ENCODE measurements around the gene DHX30. TPM values are rescaled to one million over a fixed set of nuclear protein-coding genes. Genes with fewer than 3 reads are reported as not detected.
A peak's percentile ranks its signal among the peaks of the same experiment; 100 is the strongest.

DHX30 gene
- total RNA-seq, 1 donor from 2014 or later: 154 TPM

DNA sequence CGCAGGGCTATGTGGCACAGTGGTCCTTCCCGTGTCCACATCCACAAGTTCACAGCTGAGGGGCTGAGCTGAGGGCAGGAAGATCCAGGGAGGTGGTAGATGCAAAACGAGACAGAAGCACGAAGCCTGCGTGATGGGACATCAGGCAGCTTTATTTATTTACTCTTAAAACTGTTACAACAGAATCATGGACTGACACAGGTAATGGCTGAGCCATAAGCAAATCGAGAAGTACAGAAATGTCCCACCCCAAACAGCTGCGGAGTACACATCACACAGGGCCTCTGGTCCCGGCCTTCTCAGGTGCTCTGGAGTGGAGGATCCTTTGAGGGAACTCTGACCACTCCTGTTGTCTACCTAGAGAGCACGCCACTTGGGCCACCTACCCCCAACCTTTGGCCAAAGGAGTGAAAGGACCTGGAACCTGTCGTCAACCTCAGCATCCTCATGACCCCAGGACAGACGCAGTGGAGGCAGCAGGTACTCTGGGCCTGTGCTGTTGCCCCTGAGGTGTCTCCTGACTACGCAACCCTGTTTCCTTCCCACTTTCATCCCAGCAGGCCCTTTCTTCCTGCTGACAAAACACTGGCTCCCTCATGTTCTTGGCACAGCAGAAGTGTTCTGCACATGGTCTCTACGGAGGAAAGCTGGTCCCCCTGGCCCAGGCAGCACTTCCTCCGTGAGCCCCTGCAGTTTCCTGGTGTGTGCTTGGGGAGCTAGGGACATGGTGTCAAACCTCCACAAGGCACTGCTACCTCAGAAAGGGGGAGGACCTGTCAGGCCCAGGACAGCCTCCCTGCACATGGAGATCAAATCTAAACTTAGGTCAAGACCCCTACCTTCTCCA is 47.8 kb downstream of the DHX30 start:
- H3K9me3 Mint-ChIP-seq: no peaks in the 10 kb centered on the region
- intact Hi-C loops (cut with micrococcal nuclease): no loop called here
- peak overlapping the region; percentile 16 for H3K27ac Mint-ChIP-seq
- no peaks in the 10 kb centered on the region for H3K4me1 Mint-ChIP-seq (ENCODE audit: low read depth)
- no peak for DNase-seq (ENCODE audit: low spot score)
- H3K27me3 Mint-ChIP-seq (ENCODE audit: insufficient read depth): no peaks in the 10 kb centered on the region
- H3K4me3 Mint-ChIP-seq: no peak overlapping the region
- H3K36me3 Mint-ChIP-seq (ENCODE audit: low read depth): peaks cover 16% of the 10 kb centered on the region

DNA sequence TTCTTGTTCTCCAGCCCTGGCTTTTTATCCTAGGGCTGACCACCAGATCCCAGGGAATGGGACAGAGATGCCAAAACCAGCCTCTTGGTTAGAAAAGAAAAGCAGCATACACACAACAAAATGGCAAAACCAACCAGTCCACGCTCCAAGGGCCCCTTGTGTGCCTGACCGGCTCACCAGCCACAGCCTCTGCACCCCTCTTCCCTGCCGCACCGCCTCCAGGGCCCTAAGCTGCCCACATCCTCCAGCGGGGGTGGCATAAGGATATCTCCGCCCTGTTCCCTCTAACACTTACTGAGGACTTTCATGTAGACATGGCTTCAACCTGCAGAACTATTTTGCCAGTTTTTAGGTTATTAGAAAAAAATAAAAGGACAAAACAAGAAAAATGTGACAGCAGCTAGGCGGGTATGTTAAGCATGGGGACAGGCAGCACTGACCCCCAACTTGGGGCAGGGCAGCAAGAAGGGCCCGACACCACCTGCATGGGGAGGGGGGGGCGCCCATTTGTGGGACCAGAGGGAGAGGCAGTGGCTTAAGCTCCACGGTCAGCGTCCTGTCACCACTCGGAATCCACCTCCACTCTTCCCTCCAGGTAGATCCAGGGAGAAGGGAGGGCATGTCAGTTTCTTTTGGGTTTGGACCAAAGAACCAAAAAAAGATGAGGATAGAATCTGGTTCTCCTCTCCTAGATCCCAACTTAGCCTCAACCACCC is 49.1 kb downstream of the DHX30 start:
- Mint-ChIP-seq H3K9me3 (no peaks in the 10 kb centered on the region), H3K4me1 (ENCODE audit: low read depth) (no peaks in the 10 kb centered on the region), H3K36me3 (ENCODE audit: low read depth) (peaks cover 14% of the 10 kb centered on the region), H3K27ac (no peak overlapping the region), H3K4me3 (no peak overlapping the region), H3K27me3 (ENCODE audit: insufficient read depth) (no peaks in the 10 kb centered on the region)
- intact Hi-C loops (cut with micrococcal nuclease): no loop called here
- DNase-seq (ENCODE audit: low spot score): no peak

DNA sequence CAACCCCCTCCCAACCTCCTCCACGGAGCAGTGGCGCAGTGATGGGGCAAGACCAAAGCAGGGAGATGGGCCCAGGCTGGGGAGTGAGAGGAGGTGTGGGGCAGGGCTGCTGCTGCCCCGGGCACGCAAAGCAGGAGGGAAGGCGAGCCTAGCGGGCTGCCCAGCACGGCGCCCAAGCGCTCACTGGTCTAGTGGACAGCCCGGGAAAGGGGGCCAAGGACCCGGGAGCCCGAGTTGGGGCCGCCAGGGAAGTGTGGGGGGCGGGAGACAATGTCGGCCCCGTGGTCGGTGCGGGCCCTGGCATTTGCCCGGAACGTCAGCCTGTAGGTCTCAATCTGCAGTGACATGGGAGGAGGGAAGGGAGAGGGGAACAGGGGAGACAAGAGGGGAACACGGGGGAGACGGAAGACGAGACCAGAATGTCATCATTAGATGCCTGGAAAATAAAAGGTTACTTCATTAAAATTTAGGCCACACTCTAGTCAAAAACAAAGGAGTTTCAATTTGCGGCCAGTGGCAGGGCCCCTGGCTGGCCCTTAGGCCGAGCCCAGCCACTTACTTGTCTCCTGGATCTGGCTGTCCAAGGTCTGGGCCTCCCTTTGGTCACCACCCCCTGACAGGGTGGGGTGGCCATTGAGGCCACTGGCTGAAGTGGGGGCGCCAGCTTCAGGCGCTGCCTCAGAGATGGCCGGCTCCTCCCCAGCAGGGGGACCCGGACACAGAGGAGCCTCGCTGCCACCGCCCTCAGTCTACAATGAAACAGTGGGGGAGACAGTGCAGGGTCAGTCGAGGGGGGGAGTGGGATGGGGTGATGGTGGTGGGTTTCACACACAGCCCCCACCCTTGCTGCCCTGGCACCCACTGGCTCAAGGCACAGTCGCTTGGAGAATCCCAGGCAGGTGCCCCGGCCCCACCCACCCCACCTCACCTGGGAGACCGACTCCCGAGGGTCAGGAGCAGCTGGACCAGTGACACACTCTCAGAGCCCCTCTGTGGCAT is 50.0 kb downstream of the DHX30 start:
- Mint-ChIP-seq H3K4me3 (no peak overlapping the region), H3K4me1 (ENCODE audit: low read depth) (no peaks in the 10 kb centered on the region), H3K36me3 (ENCODE audit: low read depth) (peaks cover 12% of the 10 kb centered on the region), H3K27me3 (ENCODE audit: insufficient read depth) (no peaks in the 10 kb centered on the region), H3K27ac (no peak overlapping the region), H3K9me3 (no peaks in the 10 kb centered on the region)
- no peak for DNase-seq (ENCODE audit: low spot score)
- intact Hi-C loops (cut with micrococcal nuclease): no loop called here

DNA sequence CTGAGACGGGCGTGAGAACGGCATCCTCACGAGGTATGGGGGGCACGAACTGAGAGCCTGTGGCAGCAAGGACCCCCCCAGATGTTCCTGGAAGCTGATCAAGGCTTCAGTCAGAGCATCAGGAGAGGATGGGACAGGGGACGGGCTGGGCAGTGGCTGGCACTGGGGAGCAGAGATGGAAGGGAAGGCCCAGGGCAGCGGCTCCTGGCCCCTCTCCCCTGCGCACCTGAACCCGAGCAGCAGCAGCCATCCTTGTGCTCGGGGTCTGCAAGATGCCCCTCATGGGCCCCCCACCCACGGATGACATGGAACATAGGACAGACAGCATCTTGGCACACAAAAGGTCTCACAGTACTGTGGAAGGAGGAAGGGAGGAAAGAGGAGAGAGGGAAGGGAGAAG is 51.3 kb downstream of the DHX30 start:
- intact Hi-C loops (cut with micrococcal nuclease): no loop called here
- no peaks in the 10 kb centered on the region for H3K4me1 Mint-ChIP-seq (ENCODE audit: low read depth)
- no peaks in the 10 kb centered on the region for H3K27me3 Mint-ChIP-seq (ENCODE audit: insufficient read depth)
- DNase-seq (ENCODE audit: low spot score): no peak
- H3K9me3 Mint-ChIP-seq: no peaks in the 10 kb centered on the region
- H3K4me3 Mint-ChIP-seq: no peak overlapping the region
- H3K27ac Mint-ChIP-seq: no peak overlapping the region
- H3K36me3 Mint-ChIP-seq (ENCODE audit: low read depth): peaks cover 12% of the 10 kb centered on the region

DNA sequence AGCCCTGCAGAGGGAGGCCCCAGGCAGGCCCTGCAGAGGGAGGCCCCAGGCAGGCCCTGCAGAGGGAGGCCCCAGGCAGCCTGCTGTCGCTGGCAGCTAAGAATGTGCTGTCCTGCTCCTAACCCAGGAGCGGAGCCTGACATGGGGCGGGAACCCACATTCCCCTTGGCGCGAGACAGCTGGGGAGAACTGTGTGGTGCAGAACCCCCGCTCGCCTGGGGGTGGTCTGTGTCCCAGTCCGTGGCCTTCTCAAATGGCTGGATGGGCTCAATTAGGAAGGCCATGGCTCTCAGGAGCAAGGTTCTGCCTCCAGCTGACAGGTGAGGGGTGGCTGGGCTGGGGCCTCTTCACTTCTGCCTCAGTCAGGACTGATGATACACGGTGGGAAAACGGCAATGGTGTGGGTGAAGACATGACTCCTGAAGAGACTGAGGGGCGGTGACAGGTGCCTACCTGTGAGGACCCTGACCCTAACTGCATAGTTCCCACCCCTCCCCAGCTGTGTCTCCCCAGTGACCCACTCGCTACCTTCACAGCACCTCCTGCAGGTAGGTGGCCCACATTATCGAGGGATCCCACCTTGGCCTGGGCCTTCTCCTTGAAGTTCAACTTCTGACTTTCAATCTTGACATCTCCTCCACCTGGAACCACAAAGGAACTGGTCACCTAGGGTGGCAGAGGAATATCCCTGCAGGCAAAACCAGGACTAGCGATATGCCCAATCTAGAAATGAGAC is 52.0 kb downstream of the DHX30 start:
- Mint-ChIP-seq H3K27me3 (ENCODE audit: insufficient read depth) (no peaks in the 10 kb centered on the region), H3K27ac (no peak overlapping the region), H3K36me3 (ENCODE audit: low read depth) (peaks cover 14% of the 10 kb centered on the region), H3K4me3 (no peak overlapping the region), H3K9me3 (no peaks in the 10 kb centered on the region), H3K4me1 (ENCODE audit: low read depth) (no peaks in the 10 kb centered on the region)
- DNase-seq (ENCODE audit: low spot score): no peak
- intact Hi-C loops (cut with micrococcal nuclease): no loop called here

DNA sequence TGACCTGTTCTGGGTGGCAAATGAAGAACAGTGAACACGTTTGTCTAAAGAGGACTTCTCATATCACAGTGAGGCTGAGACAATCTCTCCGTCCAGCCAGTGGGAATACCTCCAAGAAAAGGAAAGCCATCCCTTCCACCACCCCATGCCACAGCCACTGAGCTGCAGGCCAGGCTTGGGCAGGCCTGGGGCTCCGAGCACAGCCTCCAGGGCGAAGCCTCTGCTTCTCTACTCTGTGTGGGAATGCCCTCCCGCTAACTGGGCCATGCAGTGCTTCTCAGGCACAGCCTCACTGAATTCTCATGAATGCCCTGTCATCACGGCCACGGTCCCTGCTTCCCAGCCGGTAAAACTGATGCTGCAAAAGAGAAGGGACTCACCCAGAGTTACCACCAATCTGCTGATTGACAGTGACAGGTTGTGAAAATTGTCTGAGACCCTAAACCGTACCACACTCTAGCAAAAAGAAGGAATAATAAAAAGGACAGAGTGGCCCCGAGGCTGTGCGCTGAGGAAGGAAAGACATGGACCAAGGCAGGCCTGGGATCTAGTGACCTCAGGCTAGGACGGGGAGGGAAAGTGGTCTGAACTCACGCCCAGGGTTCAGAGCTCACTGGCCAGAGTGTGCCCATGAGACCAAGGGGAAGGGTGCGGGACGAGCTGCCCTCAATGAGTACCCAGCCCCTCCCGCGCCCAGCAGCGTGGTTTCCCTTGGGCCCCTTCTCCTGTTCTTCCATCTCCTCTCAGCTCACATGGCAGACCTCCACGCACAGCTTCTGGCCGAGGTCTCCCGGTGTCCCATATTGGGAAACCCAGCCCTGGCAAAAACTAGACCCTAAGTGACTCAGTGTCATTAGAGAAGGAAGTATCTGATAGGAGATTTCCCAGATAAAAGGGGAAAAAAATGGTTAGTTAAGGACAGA is 52.8 kb downstream of the DHX30 start:
- intact Hi-C loops (cut with micrococcal nuclease): no loop called here
- DNase-seq (ENCODE audit: low spot score): no peak
- Mint-ChIP-seq H3K27me3 (ENCODE audit: insufficient read depth) (no peaks in the 10 kb centered on the region), H3K36me3 (ENCODE audit: low read depth) (peaks cover 12% of the 10 kb centered on the region), H3K9me3 (no peaks in the 10 kb centered on the region), H3K4me1 (ENCODE audit: low read depth) (no peaks in the 10 kb centered on the region), H3K4me3 (no peak overlapping the region), H3K27ac (no peak overlapping the region)

DNA sequence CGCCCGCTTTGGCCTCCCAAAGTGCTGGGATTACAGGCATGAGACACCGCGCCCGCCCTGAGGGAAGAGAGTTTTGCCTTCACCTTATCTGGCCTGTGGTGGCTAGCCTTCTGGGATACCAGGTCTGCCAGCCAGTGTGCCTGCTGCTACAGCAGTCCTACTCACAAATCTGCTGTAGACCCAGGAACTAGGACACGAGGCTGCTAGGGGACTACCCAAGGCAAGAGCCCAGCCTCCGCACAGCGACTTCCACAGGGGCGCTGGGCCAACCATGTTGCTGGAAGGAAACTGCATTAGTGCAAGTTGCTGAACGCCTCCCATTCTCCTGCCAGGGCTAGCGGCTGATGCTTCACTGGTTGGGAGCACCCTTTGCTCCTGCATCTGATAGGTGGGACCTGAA is 53.7 kb downstream of the DHX30 start:
- intact Hi-C loops (cut with micrococcal nuclease): no loop called here
- Mint-ChIP-seq H3K9me3 (no peaks in the 10 kb centered on the region), H3K4me3 (no peak overlapping the region), H3K27ac (no peak overlapping the region), H3K36me3 (ENCODE audit: low read depth) (peaks cover 12% of the 10 kb centered on the region), H3K27me3 (ENCODE audit: insufficient read depth) (no peaks in the 10 kb centered on the region), H3K4me1 (ENCODE audit: low read depth) (no peaks in the 10 kb centered on the region)
- no peak for DNase-seq (ENCODE audit: low spot score)

DNA sequence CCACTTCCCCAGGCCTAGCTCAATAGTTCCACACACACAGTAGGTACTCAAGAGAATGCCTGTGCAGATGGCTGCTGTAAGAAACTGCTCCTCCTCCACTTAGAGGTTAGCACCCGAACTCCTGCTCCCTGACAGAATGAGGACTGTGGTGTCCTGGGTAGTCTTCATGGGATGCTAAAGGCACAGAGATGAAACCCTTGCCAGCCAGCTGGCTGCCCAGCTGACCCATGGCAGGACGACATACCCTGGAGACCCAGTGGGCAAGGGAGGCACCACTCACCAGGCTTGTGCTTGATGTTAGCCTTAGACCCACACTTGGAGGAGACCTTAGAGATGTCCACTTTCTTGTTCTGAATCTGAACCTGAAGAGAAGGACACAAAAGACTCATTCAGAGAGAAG is 54.2 kb downstream of the DHX30 start:
- Mint-ChIP-seq H3K27ac (no peak overlapping the region), H3K4me1 (ENCODE audit: low read depth) (no peaks in the 10 kb centered on the region), H3K9me3 (no peaks in the 10 kb centered on the region), H3K36me3 (ENCODE audit: low read depth) (peaks cover 12% of the 10 kb centered on the region), H3K4me3 (no peak overlapping the region), H3K27me3 (ENCODE audit: insufficient read depth) (no peaks in the 10 kb centered on the region)
- intact Hi-C loops (cut with micrococcal nuclease): no loop called here
- DNase-seq (ENCODE audit: low spot score): no peak

DNA sequence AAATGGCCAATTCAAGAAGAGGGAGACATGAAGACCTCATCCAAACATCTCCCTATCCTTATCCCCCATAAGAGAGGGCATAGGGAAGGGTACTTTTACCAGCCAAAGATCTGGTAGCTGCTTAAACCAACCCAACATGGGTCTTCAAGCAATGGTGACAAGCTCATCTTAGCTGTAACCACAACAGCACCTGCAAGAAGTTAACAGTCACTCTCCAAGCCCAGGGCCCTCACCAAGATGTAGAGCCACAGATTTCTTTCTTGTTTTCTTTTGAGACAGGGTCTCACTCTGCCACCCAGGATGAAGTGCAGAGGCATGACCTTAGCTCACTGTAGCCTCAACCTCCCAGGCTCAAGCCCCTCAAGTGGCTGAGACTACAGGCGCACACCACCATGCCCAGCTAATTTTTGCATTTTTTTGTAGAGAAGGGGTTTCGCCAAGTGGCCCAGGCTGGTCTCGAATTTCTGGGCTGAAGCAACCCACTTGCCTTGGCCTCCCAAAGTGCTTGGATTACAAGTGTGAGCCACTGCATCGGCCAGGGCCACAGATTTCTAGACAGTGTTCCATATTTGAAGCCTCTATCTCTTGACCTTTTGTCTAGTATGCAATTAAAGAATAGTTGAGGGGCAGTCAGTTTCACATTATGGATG is 57.1 kb downstream of the DHX30 start:
- Mint-ChIP-seq H3K36me3 (ENCODE audit: low read depth) (peaks cover 10% of the 10 kb centered on the region), H3K4me3 (no peak overlapping the region), H3K27me3 (ENCODE audit: insufficient read depth) (no peaks in the 10 kb centered on the region), H3K27ac (no peak overlapping the region), H3K9me3 (no peaks in the 10 kb centered on the region), H3K4me1 (ENCODE audit: low read depth) (peaks cover 2% of the 10 kb centered on the region)
- intact Hi-C loops (cut with micrococcal nuclease): no loop called here
- no peak for DNase-seq (ENCODE audit: low spot score)

DNA sequence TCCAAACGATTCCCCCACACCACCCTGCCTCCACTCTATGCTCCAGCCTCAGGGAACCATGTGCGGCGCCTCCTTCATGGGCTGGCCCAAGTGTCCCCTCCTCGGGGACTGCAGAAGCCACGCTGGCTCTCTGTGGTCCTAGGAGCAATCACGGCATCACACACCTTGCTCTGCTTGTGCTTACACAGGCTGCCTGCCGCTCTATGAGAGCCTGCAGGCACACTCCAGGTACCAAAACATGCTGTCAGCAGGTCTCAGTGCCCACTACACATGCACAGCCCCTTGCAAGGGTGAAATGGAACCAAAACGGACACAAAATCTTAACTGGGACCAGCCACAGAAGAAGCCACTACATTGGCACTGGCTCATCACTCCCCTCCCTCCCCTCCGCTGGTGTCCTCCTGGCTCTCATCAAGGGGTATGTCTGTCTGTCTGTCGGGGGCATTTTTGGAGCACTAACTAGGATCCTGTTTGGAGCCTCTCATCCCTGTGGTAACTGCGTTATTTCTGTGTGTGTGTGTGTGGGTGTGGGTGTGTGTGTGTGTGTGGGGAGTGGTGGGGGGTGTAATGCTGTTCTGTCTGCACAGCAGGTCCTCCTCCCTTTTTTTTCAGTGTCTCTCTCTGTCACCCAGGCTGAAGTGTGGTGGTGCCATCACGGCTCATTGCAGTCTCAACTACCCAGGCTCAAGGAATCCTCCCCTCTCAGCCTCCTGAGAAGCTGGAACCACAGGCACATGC is 60.6 kb downstream of the DHX30 start:
- peaks cover 5% of the 10 kb centered on the region for H3K4me1 Mint-ChIP-seq (ENCODE audit: low read depth)
- intact Hi-C loops (cut with micrococcal nuclease): no loop called here
- H3K27ac Mint-ChIP-seq: no peak overlapping the region
- no peaks in the 10 kb centered on the region for H3K9me3 Mint-ChIP-seq
- no peak overlapping the region for H3K4me3 Mint-ChIP-seq
- peaks cover 17% of the 10 kb centered on the region for H3K36me3 Mint-ChIP-seq (ENCODE audit: low read depth)
- no peaks in the 10 kb centered on the region for H3K27me3 Mint-ChIP-seq (ENCODE audit: insufficient read depth)
- no peak for DNase-seq (ENCODE audit: low spot score)

DNA sequence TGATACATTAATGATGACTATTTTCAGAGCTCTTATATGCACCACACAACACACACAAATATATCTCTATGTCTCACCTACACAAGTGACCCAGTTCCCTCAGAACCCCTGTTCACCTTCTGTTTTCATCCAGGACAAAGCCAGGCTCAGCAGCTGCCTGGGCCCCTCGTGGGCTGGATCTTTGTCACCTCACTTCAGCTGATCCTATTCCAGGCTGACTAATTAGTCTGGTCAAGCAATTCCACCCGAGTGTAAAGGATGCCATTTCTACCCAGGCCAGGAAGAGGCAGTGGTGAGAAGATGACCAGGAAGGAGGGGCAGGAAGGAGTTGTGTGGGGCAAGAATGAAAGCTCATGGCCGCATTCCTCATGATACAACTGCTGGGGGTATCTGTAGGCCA is 62.3 kb downstream of the DHX30 start:
- H3K27ac Mint-ChIP-seq: no peak overlapping the region
- H3K4me3 Mint-ChIP-seq: no peak overlapping the region
- no peak for DNase-seq (ENCODE audit: low spot score)
- intact Hi-C loops (cut with micrococcal nuclease): no loop called here
- no peaks in the 10 kb centered on the region for H3K27me3 Mint-ChIP-seq (ENCODE audit: insufficient read depth)
- no peaks in the 10 kb centered on the region for H3K9me3 Mint-ChIP-seq
- peaks cover 5% of the 10 kb centered on the region for H3K4me1 Mint-ChIP-seq (ENCODE audit: low read depth)
- H3K36me3 Mint-ChIP-seq (ENCODE audit: low read depth): peaks cover 27% of the 10 kb centered on the region

Measured in activated T-helper 1 cell treated with anti-CD3 and anti-CD28 coated beads, Interleukin-12 subunit alpha, Interleukin-12 subunit beta, Interleukin-2, Interleukin-4 antibody, amounts not matched to agents 30 ng/mL and 10 ng/mL and 1 ng/mL, durations not matched to agents 14 hours and 24 hours and 36 hours (primary cell).